Activated naive CD4-positive, alpha-beta T cell treated with anti-CD3 and anti-CD28 coated beads, Interleukin-2, amount 50 U/mL, for 16 hours (primary cell): ENCODE results near the gene MRAP2.
"Not testable (repeated sequence)": the region's sequence is repeated elsewhere in the genome, so short reads cannot be mapped to it uniquely, and the experiment has no call there.

Experiments
- DNase-seq: peaks from one replicate; pipeline ENCODE4 v3.0.0-alpha.2; 2020

The MRAP2 gene

DNA sequence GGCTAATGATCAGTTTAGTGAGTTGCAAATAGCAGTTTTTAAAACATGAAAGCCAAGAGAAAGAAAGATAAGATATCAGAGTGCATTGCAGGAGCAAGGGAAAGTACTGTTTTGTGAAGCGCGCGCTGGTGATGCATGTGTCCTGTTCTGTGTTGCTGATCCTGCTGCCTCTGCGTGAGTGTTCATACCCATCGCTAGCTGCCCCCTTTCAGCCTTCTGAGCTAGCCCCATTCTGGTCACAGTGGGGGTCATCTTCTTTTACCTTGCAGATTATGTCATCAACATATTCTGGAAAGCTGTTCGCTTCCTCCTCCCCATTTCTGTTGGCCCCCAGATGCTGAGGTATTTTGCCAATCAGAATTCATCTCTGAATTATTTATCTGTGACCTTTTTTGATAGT lies 1.9 kb downstream of the MRAP2 start:
- no peak for DNase-seq

DNA sequence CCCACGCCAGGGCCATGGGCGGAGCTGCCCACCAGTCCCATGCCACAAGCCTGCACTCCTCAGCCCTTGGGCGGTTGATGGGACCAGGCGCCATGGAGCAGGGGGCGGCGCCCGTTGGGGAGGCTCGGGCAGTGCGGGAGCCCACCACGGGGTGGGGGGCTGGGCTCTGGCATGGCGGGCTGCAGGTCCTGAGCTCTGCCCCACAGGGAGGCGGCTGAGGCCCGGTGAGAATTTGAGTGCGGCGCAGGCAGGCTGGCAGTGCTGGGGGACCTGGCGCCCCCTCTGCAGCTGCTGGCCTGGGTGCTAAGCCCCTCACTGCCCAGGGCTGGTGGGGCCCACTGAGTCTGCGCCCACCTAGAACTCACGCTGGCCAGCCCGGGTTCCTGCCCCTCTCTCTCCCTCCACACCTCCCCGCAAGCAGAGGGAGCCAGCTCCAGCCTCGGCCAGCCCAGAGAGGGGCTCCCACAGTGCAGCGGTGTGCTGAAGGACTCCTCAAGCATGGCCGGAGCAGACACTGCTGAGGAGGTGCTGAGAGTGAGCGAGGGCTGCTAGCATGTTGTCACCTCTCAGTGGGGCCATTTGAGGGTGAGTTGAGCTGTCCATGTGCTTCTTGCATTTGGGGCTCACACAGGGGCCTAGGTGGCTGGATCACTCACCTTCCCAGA lies 4.0 kb downstream of the MRAP2 start:
- DNase-seq, result no peak

DNA sequence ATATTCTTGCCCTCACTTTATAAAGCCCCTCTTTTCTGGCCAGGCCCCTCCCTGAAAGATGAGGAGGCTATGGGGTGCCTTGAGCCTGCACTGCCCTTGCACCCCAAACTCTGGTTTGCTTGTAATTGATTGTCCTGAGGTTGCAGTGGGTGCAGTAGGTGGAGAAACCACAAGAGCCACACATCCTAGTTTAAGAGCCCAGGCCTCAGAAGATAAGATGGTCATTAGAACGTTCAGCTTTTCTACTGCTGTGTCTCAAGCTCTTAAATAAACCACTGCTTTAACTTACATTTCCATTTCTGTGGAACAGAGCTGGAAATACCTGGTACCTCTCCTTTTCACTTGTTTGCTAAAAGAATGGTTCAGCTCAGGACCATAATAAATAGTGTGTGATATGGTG lies 9.0 kb downstream of the MRAP2 start:
- DNase-seq, result no peak

DNA sequence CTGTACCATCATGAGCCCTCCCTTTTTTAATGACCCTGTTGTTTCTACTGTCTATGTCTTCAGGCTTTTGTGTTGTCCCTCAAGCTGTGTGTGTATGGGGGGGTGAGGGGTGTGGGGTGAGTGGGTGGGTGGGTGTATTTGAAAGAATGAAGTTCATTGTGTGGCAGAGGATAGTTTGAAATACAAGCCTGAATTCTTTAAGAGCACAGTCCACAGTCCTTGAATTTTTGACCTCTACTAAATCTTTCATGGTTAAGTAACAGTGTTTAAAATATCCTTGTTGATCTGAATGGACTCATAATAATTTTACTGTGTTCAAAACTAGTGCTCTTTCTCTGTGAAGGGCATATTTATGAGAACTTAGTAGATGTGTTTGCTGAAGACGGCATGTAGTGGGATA lies 10.0 kb downstream of the MRAP2 start:
- no peak for DNase-seq

DNA sequence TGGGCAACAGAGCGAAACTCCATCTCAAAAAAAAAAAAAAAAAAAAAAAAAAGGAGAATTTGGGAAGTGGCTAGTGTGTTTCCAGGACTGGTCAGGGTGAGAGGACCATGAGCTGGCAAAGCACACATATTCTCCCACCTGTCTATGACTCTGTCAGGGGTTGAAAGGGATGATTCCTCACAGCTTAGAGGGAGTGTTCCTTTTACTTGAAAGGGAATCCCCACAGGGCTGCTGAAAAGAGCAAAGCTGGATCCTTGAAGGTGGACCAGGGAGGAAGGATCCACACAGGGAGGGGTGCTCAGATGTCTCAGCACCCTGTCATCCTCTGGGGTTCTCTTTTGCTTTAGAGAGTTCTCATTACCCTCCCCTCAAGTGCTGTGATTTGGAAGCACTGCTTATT lies 13.2 kb downstream of the MRAP2 start:
- no peak for DNase-seq

DNA sequence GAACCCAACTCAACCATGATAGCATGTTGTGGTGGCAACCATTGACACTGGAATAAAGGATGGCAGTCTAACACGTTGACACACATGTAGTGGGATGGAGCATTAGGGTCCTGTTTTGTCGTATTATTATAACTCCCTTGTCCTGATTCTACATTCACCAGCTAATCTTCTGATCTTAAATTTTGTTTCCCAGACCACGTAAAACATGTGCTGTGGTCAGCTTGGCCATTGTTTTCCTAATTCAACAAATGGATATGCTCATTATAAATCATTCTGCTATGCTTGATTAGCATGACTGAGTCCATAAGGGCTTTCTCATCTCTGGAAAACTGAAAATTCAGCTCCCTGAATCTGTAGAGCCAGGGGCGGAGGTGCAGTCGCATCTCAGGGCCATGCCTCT lies 15.0 kb downstream of the MRAP2 start:
- no peak for DNase-seq

DNA sequence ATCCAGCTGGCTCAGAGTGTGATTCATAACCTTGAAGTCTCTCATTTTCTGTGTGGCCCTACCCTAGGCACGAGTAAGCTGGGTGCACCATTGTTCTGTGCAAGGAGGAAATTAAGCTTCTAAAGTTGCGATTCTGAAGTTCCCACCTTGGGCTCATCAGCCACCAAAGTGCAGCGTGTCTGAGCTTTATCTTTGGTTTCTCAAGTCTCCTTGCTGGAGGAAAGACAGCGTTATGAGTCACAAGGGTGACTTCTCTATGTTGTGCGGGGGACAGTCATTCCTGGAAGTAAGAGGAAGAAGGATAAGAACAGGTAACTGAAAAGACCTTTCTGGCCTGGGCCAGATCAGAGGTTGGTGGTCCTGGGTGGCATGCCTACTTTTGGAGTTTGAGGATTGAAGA lies 16.8 kb downstream of the MRAP2 start:
- no peak for DNase-seq

DNA sequence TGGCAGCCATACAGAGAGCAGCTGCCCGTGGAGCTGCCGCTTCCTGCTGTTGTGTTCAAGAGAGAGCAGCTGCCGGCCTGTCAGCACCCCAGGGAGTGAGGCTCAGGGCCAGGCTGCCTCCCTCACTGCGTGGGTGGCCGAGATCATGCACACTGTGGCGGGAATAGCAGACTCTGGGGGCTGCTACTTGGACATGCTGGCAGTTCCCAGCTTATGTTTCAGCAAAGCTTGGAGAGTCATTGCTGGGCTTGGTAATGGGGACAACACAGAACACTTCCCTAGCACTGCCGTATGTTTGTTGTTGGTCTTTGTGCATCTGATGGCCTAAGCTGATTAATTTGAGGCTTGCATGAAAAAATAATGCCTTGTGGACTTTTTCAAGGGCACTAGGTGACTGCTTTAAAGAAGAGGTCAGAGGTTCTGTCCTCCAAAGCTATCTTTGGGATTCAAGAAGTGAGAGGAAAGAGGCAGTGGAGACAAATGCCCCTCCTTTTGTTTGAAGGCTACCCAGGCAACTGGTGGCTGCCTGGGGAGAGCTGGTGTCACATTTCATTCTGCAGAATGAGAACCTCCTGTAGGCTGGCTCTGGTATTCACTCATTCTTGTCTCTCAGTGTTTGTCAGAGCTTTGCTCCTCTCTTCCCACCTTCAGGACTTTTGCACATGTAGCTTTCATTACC lies 18.8 kb downstream of the MRAP2 start:
- DNase-seq, result no peak

DNA sequence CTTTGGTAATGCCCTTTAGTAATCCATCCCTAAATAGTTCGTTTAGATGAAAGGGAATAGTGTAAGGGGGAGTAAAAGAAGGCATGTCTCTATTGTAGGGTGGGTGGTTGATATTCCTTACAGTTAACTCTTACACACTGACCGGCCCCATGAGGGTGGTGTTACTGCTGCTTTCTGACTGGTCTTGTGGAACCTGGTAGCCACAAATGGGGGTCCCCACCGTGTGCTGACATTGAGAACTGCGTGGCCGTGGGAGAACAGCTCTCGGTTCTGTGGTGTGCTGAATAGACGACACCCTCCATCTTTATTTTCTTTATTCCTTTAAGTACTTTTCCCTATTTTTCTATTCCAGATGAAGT lies 19.3 kb downstream of the MRAP2 start:
- no peak for DNase-seq

DNA sequence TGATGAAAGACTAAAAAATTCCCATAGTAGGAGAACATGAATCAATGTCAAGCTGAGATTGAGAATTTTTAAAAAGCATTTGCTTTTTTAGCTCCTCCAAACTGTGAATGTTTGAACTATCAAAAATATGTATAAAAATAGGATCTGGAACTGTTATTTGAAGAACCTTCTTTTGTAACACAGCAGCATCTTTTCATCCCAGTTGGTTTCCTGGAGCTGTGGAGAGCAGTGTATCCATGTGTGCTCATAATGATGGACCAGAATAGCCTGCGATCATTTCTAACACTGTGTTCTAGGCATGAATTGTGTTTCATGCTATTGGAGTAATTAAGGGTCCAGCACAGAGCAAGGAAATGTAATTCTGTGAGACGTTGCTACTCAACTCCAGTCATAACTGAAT lies 22.1 kb downstream of the MRAP2 start:
- no peak for DNase-seq

DNA sequence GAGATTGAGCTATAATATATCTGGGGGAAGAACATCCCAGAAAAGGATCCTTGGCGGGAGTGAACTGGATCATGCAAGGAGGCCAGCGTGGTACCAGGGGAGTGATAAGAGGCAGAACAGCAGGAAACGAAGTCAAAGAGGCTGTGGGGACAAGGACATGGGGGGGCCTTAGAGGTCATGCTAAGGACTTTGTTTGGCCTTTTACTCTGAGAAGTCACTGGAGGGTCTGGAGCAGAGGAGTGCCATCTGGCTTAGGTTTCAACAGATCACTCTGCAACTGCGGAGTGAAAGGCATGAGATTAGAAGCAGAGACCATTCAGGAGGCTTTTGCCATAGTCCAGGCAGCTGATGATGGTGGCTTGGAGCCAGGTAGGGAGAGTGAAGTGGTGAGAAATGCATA lies 24.3 kb downstream of the MRAP2 start:
- no peak for DNase-seq

DNA sequence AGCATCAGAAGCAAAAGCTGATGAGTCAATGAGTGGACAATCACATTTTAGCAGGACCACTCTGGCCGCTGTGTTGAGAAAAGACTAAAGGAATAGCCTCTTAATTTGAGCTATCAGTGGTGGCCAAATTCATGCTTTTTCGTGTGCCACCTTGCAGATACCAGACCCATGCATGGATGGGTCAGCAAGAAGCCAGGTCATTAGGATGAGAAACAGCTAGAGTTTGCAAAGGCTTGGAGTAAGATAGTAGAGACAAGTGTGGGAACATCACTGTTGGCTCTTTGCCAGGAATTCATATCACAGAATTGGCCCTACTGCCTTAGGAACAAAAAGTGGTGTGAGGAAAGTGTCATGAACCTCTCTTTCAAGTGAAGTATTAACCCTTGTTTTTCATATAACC lies 25.5 kb downstream of the MRAP2 start:
- DNase-seq, result no peak

DNA sequence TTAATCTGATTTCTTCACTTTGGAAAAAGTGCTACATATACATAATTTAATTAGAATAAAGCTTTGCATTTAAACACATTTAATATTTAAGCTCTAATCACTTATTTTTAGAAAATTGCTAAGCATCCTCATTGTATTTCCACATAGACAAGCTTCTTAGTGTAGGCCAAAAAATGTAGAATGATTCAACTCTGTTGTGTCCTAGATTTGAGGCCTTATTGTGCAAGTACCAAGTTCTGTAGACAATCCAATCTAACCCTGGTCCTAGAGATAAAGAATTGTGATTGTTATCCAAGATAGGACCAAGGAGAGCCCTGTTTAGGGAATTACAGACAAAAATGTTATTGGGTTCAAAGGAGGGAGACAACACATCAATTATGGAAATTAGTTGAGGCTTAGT lies 27.6 kb downstream of the MRAP2 start:
- no peak for DNase-seq

DNA sequence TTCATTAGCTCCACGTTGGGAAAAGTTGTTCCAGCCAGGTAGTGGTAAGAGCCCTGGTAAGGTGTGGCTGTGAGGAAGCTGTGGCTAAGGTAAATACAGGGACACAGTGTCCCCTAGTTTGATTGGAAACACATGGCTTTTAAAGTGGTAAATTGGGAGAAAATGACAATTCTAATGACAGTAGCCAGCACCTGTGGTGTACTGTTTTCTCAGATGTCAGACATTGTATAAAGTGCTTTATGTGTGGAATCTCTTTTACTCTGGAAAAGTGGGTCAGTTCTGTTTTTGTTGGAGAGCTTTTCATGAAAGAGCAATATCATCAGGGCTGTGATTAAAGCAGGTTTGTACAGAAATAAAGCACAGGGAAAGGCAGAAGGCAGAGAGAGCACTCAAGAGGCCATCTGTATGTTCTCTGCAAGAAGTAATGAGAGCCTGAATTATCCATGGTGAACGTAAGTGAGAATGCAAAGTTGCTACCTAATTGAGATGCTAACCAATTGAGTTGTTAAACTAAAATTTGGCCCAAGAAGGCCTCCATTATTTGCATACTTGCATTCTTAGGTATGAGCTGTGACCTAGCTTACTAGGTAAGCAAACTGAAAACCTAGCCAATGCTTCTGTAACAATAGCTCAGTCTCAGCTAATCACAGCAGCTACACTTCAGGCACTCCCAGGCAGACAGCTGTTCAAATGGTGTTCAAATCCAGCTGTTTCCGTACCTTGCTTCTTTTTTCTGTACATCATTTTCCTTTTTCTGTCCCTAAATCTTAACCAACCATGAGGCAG lies 28.2 kb downstream of the MRAP2 start:
- DNase-seq, result no peak

DNA sequence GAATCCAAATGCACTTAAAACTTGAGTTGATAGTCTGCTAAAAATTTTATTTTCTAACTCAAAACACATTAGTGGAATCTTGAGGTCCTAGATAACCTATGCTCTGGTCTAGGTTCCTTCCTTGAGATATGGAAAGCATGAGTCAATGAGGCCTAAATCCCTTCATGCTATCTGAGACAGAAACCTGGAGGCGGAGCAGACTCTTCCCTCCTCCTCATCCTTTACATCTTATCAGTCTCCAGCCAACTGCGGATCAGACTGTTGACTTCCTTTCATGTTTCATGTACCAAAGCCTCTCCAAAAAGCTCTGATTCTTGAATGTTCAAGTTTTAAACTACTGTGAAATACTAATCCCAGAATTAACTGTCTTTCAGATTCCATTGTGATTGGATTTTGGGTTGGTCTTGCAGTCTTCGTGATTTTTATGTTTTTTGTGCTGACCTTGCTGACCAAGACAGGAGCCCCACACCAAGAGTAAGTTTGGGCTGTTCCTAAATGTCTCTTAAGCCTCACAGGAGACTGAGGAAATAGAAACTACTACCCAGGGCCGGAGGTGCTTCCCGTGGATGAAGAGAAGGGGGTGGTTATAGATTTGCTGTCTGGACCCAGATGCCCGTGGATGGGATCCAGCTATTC lies 29.1 kb downstream of the MRAP2 start:
- DNase-seq, result no peak

DNA sequence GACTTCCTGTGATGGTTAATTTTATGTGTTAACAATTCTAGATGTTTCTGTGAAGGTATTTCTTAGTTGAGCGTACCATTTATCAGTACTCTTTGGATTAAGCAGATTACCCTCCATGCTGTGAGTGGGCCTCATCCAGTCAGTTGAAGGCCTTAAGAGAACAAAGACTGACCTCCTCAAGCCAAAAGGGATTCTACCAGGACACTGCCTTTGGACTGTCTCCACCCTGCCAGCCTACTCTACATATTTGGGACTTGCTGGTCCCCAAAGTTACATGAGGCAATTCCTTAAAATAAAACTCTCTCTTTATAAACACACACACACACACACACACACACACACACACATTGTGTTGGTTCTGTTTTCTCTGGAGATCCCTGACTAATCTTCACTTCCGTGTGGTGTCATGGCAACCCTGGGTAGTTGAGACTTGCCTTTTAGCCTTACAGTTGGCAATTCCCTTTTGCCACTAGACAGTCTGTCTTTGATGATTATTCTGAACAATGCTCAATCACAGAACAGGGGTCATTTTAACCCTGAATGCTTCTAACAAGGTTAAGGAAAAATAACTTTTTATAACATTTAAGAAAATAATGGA lies 32.2 kb downstream of the MRAP2 start:
- no peak for DNase-seq

DNA sequence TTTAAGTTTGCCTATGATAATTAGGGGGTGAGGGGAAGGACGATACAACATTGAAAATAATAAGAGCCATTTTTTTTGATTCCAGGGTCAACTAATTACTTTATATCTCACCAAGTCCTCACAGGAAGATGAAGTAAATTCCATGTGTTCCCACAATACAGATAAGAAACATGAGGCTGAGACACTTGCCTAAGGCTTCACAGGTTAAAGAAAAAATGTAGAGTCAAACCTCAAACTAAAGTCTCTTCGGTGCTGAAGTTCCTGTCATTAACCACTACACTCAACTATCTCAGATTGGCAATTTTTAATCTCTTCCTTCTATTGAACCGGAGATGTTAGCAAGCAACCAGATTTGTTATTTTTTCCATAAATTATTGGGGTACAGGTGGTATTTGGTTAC lies 33.0 kb downstream of the MRAP2 start:
- DNase-seq, result no peak

DNA sequence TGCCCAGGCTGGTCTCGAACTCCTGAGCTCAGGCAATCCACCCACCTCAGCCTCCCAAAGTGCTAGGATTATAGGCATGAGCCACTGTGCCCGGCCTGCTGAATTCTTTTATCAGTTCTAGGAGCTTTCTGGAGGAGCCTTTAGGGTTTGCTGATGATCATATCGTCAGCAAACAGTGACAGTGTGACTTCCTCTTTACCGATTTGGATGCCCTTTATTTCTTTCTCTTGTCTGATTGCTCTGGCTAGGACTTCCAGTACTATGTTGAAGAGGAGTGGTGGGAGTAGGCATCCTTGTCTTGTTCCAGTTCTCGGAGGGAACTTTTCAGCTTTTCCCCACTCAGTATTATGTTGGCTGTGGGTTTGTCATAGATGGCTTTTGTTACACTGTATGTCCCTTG lies 35.3 kb downstream of the MRAP2 start:
- DNase-seq, result not testable (repeated sequence)

DNA sequence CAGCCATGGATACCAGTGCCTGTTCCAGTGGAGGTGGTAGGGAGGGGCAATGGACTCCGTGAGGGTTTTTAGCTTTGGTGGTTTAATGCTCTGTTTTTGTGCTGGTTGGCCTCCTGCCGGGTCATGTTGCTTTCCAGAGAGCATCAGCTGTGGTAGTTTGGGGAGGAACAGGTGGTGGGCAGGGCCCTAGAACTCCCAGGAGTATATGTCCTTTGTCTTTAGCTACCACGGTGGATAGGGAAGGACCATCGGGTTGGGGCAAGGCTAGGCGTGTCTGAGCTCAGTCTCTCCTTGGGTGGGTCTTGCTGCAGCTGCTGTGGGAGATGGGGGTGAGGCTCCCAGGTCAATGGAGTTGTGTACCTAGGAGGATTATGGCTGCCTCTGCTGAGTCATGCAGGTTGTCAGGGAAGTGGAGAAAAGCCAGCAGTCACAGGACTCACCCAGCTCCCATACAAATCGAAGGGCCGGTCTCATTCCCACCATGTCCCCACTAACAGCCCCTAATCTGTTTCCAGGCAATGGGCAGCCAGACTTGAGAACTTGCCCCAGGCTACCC lies 38.9 kb downstream of the MRAP2 start:
- no peak for DNase-seq

DNA sequence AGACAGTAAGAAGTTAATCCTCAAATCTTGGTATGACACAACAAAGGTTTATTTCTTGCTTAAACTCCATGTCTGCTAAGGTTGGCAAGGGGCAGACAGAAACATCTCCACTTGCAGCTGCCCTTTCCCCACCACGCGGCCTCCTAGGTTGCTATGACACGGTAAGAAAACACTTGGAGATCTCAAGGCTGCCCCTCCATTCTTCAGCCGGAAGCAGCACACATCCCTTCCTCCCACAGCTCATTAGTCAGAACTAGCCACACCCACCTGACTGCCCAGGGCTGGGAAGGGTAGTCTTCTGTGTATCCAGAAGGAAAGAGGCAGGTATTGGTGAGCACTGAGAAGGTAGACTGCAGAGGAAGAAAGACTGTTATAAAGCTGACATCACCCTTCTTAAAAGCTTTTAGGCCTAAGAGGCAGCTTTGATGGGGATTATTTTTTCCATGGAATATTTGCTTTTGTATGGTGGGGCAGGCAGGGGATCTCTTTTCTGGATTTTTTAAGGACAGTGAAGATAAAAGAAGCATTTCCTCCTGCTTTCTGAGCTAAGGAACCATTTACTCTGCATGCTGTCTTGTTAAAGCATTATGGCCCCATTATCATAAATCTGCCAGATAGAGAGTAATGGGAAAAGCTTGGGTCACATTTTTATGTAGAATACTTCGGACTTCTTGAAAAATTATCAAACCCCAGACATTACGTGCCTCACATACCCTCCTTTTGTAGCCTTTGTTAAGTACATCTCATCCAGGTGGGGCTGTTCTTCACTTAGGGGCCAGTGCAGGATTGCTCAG lies 41.6 kb downstream of the MRAP2 start:
- no peak for DNase-seq

DNA sequence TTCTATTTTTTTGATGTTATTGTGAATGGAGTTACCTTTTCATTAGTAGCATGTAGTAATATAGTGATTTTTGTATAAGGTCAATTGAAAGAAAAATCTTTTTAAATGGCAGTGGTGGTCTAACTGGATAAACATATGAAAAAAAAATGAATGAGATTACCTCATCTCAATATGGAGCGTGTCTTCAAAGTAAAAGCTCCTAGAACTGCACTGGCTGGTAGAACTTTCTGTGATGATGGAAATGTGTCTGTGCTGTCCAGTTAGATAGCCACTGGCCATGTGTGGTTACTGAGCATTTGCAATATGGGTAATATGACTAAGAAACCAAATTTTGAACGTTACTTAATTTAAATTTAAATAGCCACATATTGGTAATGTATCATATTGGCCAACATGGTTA lies 44.1 kb downstream of the MRAP2 start:
- DNase-seq, result no peak

DNA sequence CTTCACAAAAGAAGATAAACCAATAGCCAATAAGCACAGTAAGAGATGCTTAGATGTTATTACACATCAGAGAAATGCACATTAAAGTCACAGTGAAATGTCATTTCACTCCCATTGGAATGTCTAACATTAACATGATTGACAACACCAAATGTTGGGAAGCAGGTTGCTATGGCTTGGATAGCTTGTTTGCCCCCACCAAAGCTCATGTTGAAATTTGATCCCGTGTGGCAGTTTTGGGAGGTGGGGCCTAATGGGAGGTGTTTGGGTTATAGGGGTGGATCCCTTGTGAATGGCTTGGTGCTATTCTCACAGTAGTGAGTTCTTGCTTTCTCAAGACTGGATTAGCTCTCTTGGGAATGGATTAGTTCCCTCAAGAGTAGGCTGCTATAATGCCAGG lies 44.8 kb downstream of the MRAP2 start:
- DNase-seq, result no peak
